AG08396 (cell line): ENCODE measurements around the gene C16orf87.
A peak's percentile ranks its signal among the peaks of the same experiment; 100 is the strongest.
"Not testable (repeated sequence)": the region's sequence is repeated elsewhere in the genome, so short reads cannot be mapped to it uniquely, and the experiment has no call there.

Source experiments
- DNase-seq: peaks from one replicate; pipeline ENCODE4 v3.0.0; 2012; ENCODE audit warnings: low spot score, mixed read lengths

C16orf87 gene

GRCh38 chr16:46797501-46797900 is 33.5 kb downstream of the C16orf87 start:
- DNase-seq = no peak

DNA sequence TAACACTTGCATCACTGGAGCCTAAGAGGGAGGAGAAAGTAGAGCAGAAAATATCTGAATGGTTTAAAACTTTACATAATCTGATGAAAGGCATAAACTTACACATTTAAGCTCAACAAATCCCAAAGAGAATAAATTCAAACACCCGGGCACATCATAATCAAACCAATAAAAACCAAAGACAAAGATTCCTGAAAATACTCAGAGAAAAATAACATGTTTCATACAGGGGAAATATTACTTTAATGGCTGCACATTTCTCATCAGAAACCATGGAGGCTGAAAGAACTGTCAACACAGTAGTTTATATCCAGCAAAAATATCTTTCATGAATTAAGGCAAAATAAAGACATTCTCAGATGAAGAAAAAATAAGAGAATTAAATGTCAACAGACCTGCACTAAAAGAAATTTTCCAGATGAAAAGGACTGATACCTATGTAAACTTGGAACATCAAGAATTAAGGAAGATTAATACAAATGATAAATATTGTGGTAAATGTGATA is 34.2 kb downstream of the C16orf87 start:
- DNase-seq = no peak

- DNase-seq = no peak
These were observed 37.1 kb downstream of the C16orf87 start for GRCh38 chr16:46793841-46794240.

DNA sequence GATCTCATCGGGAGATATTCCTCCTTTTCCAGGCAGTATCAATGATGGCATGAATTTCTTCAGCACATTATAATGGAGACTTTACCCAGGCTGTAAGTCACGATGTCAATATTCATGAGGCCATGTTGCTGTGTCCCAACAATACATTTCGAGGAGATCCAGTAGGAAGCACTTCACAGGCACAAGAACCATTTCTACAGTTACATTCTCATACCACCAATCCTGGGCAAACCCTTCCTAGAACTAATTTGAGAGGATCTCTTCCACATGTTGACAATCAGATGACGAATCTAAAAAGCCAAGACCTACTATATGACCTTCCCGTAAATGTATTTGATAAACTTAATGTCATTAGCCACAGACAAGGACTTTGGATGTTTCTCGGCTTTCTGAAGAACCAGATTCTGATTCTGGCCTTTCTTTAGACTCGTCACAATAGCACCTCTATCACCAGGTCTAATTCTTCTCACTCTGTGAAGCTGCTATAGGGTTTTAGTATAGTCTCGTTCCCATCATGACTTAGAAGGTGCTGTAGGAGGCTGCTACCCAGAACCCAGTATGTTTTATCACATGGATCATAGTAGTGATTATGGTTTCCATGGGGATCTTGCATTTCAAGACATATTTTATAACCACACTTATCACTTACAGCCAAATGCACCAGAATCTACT is 40.2 kb downstream of the C16orf87 start:
- no peak for DNase-seq

- DNase-seq = peak; percentile 88
These were observed 41.2 kb downstream of the C16orf87 start for GRCh38 chr16:46789499-46790414.

GRCh38 chr16:46788891-46789474 is 42.0 kb downstream of the C16orf87 start:
- no peak for DNase-seq

GRCh38 chr16:46787909-46788308 is 43.1 kb downstream of the C16orf87 start:
- no peak for DNase-seq

DNA sequence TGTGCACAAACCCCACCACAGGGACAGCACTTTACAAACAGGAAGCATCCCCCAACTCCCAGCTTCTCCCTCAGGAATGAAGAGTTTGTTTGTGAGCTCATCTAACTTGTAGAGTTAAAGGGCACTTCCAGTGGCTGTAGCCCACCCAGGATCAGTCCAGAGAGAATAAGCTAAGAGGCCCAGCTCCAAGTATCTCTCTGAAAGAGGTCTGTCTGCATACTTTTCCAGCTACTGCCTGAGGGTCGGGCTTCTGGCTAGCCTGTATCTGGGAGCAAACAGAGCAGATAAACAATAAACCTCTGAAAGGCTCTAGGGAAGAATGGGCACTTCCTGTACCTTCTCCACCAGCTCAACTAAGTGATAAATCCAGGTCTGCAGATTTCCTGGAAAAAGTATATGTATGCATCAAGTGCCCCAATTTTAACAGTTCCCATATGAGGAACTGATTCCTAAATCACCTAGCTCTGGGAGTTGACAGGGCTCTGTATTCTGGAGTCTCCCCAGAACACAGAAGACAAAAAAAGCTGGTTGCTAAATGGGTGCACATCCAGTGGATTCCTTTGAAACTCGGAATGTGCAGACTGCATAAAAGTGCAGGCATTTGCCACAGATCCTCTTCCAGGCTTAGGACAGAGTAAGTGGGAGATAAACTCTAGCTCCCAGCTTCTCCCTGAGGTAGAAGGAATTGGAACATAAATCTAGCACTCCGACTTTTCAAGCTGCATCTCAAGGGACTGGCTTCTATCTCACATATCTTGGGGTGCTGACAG is 45.7 kb downstream of the C16orf87 start:
- no peak for DNase-seq

GRCh38 chr16:46784569-46784968 is 46.4 kb downstream of the C16orf87 start:
- not testable (repeated sequence) for DNase-seq

DNA sequence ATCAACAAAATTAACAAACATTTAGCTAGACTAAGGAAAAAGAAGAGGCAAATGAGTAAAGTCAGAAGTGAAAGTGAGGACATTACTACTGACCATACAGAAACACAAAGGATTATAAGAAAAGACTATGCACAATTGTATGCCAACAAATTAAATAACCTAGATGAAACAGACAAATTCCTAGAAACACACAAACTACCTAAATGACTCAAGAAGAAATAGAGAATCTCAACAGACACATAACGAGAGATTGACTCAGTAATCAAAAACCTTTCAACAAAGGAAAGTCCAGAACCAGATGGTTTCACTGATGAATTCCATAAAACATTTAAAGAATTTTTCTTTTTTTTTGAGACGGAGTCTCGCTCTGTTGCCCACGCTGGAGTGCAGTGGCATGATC is 47.2 kb downstream of the C16orf87 start:
- no peak for DNase-seq

- no peak for DNase-seq
These were observed 48.7 kb downstream of the C16orf87 start for GRCh38 chr16:46782320-46782719.

- no peak for DNase-seq
These were observed 53.2 kb downstream of the C16orf87 start for GRCh38 chr16:46777804-46778203.

DNA sequence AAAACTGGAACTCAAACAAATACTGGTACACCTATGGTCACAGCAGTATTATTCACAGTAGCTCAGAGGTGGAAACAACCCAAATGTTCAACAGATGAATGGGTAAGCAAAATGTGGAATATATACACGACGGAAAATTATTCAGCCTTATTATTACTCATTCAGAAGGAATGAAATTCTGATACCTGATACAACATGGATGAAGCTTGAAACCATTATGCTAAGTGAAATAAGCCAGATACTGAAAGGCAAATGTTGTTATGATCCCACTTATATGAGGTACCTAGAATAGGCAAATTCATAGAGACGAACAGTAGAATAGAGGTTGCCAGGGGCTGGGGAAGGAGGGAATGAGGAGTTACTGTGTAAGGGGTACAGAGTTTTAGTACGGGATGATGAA is 55.8 kb downstream of the C16orf87 start:
- DNase-seq = no peak

DNA sequence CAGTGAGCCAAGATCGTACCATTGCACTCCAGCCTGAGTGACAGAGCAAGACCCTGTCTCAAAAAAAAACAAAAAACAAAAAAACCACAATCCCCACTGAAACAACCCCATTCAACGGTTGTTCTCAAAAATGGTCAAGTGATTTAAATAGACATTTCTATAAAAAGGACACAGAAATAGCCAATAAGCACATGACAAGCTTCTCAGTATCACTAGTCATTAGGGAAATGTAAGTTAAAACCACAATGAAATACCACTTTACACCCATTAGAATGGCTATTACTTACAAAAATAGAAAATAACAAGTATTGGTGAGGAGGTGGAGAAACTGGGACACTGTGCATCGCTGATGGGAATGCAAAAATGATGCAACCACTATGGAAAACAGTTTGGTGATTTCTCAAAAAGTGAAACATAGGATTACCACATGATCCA is 56.2 kb downstream of the C16orf87 start:
- DNase-seq = no peak

DNA sequence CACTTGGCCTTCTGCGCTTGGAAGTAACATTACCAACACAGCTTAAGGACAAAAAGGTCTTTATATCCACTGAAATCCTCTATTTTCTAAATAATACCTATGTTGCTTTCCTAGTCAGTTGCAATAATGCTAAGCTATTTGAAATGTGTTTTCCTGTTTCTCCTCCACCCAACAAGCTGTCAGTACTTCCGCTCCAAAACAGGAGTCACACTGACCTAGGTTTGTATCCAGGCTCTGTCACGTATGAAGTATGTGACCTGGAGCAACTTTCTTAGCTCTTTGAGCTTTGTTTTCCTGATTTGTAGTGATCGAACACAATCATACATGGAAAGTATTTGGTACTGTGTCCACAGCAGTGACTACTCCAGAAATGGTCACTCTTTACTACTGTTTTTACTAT is 58.5 kb downstream of the C16orf87 start:
- no peak for DNase-seq

DNA sequence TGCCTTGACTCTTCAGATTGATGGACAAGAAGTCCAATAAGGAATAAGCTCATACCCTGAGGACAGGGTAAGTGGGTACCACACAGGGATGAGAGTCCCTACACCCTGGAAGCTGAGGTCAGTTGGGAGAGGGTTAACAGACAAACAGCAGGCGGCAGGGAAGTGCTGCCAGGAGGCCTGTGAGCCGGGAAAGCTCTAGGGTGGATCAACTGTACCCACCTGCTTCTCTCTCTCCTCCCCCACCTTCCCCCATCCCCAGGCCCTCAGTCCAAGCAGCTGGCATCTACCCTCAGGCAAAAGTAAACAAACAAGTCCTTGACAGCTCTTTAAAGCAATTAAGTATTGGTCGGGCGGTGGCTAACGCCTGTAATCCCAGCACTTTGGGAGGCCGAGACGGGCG is 62.2 kb downstream of the C16orf87 start:
- DNase-seq = no peak

DNA sequence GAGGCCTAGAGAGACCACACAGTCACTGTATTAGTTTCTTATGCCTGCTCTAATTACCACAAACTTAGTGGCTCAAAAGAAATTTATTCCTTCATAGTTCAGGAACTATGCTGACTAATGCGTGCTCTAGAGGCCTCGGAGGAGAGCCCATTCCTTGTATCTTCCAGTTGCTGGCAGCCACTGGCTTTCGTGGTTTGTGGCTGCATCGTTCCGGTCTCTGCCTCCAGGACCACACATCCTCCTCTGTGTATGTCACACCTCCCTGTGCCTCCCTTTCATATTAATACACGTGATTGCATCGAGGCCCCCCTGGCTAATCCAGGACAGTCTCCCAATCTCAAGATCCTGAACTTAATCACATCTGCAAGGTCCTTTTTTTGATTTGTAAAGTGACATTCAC is 65.9 kb downstream of the C16orf87 start:
- peak; percentile 72 for DNase-seq

DNA sequence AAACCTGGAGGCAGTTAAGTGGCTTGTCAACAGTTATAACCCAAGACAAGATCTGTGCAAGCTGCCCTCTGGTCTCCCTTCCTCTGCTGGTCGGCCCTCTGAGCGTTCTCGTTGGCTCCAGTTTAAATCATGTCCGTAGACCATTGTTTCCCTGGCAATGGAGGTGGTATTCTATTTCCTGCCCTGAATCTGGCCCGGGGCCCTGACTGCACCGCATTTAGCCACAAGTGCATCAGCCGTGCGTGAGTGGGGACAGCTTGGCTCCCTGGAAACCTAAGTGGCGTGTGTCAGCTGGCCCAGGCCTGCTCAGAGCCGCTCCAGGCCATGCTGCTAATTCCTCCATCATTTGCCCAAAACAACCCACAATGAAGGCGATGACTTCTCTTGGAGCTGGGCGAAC is 67.8 kb downstream of the C16orf87 start:
- DNase-seq = no peak

DNA sequence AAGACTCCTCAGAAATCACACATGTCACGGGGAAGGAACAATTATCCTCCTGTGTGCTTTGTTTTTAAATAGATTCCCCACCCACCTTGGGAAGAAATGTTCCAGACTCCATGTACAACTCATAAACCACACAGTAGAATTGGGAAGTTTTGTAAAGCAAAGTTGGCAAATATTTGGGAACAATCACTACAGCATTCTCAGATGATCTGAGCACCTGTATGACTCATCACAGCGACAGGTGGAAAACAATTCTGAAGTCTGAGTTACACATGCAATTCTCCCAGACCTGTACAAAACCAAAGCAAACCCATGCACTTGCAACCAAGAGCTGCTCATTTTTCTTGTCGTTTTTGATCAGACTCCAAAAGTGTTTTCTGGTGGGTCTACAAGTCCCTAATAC is 68.4 kb downstream of the C16orf87 start:
- DNase-seq = no peak

- no peak for DNase-seq
These were observed 71.7 kb downstream of the C16orf87 start for GRCh38 chr16:46759309-46759708.

GRCh38 chr16:46757339-46758050 is 73.5 kb downstream of the C16orf87 start:
- peak; percentile 54 for DNase-seq
